Tibial artery (tissue), 4 donors: Measurements from ENCODE around the gene ITGAX.
"Not testable (repeated sequence)": the region's sequence is repeated elsewhere in the genome, so short reads cannot be mapped to it uniquely, and the experiment has no call there.

ENCODE experiments used
- DNase-seq, 2 donors: peaks; one replicate each; pipeline ENCODE4 v3.0.0-alpha.2; 2019
- H3K27ac ChIP-seq, 2 donors: fragments of 200-600 bp; sonication (generic) in 1 of 2; 1 replicate in 1 of 2; 2 replicates in 1 of 2; pipeline ENCODE4 v1.5.1; 2018 to 2019; ENCODE audit warnings: mild to moderate bottlenecking in 1 of 2
- H3K27me3 ChIP-seq, 2 donors: fragments of 200-600 bp; sonication (generic) in 1 of 2; one replicate each; pipeline versions ENCODE4 v1.5.1 to v1.6.0; 2016 to 2019
- H3K36me3 ChIP-seq, 3 donors: fragments of 200-600 bp; sonication (generic) in 2 of 3; one replicate each; pipeline ENCODE4 v1.5.1; 2016 to 2019; ENCODE audit warnings: mild to moderate bottlenecking in 2 of 3
- H3K4me1 ChIP-seq, 4 donors: fragments of 200-600 bp; sonication (generic) in 2 of 4; 1 replicate in 3 of 4; 2 replicates in 1 of 4; pipeline ENCODE4 v1.5.1; 2016 to 2019
- H3K4me3 ChIP-seq, 2 donors: fragments of 200-600 bp; sonication (generic) in 1 of 2; 1 replicate in 1 of 2; 2 replicates in 1 of 2; pipeline ENCODE4 v1.5.1; 2018 to 2019; ENCODE audit warnings: mild to moderate bottlenecking in 2 of 2
- H3K9me3 ChIP-seq, 3 donors: fragments of 200-600 bp; sonication (generic) in 1 of 3; one replicate each; pipeline ENCODE4 v1.5.1; 2016 to 2019
- intact Hi-C: fragments of 100-400 bp; cut with DNase I; formaldehyde crosslinking; loops from one replicate; pipeline ENCODE4 v1.15.0; 2023; ENCODE audit warnings: low total_unique reads
- TF ChIP-seq, protein P1 (sequence below), 2 experiments: fragments of 200-600 bp in 1 of 2; fragments of 450-650 bp in 1 of 2; IDR thresholded peaks; one replicate each; pipeline ENCODE4 v1.5.1; 2017 to 2019; ENCODE audit warnings: antibody characterized with exemption in 2 of 2, mild to moderate bottlenecking in 1 of 2, moderate library complexity in 1 of 2

The ITGAX gene

DNA sequence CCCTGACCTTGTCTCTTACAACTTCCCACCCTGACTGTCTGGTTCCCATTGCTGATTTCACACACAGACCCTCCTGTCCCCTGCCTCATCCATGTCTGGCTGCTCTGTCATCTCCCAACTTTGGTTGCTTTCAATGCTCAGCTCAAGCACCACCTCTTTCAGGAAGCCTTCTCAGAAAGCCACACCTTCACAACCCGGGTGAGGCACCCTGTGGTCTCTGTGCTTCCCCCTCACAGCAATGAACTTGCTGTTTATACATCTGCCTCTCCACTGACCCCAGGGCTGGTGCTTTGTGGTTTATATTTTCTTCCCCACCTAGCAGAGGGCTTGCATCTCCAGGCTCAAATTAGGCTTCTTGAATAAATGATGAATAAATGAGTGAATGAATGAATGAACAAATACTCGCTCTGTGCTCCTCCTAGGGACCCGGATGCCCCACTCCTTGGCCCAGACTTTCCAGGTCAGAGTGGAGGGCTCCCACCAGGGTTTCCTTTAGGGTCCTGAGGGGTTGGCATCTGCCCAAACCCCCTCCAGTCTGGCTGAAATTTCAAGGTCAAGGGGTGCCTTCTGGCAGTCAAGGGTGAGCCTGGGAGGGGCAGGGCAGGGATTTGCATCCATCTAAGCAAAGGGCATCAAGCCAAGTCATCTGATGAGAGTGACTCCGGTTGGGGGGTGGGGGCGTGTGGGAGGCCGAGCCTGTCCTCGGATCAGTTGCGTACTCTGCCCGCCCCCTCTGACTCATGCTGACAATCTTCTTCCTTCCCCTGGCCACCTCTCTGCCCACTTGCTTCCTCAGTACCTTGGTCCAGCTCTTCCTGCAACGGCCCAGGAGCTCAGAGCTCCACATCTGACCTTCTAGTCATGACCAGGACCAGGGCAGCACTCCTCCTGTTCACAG is at the start of gene ITGAX:
Gene ITGAX, plus strand, starts transcription at position 783 of the 898 bp plus-strand sequence. Its CDS starts 79 bp downstream, at position 862.
- no peaks in the 10 kb centered on the region for H3K4me1 ChIP-seq
- intact Hi-C loops: no loop called here
- TF ChIP-seq, protein P1, sequence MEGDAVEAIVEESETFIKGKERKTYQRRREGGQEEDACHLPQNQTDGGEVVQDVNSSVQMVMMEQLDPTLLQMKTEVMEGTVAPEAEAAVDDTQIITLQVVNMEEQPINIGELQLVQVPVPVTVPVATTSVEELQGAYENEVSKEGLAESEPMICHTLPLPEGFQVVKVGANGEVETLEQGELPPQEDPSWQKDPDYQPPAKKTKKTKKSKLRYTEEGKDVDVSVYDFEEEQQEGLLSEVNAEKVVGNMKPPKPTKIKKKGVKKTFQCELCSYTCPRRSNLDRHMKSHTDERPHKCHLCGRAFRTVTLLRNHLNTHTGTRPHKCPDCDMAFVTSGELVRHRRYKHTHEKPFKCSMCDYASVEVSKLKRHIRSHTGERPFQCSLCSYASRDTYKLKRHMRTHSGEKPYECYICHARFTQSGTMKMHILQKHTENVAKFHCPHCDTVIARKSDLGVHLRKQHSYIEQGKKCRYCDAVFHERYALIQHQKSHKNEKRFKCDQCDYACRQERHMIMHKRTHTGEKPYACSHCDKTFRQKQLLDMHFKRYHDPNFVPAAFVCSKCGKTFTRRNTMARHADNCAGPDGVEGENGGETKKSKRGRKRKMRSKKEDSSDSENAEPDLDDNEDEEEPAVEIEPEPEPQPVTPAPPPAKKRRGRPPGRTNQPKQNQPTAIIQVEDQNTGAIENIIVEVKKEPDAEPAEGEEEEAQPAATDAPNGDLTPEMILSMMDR (IDR thresholded peaks at IDR 0.05): no peak
- no peak within 1 kb of the TSS for H3K4me3 ChIP-seq
- H3K27ac ChIP-seq: no peak within 1 kb of the TSS
- DNase-seq: peak in 1 of 2 donors; percentile 56
- no peaks in the 10 kb centered on the region for H3K9me3 ChIP-seq
- peaks cover 0 to 10% of the 10 kb centered on the region in 2 donors for H3K27me3 ChIP-seq
- H3K36me3 ChIP-seq: no peaks in the 10 kb centered on the region

DNA sequence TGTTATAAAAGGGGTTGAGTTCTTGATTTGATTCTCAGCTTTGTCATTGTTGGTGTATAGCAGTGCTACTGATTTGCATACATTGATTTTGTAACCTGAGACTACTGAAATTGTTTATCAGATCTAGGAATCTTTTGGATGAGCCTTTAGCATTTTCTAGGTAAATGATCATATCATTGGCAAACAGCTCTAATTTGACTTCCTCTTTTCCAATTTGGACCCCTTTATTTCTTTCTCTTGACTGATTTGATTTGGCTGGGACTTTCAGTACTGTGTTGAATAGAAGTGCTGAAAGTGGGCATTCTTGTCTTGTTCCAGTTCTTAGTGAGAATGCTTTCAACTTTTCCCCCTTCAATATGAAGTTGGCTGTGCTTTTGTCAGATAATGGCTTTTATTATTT is 49.8 kb upstream of the ITGAX start:
- DNase-seq: no peak

DNA sequence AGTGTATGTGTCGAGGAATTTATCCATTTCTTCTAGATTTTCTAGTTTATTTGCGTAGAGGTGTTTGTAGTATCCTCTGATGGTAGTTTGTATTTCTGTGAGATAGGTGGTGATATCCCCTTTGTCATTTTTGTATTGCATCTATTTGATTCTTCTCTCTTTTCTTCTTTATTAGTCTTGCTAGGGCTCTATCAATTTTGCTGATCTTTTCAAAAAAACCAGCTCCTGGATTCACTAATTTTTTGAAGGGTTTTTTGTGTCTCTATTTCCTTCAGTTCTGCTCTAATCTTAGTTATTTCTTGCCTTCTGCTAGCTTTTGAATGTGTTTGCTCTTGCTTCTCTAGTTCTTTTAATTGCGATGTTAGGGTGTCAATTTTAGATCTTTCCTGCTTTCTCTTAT is 46.6 kb upstream of the ITGAX start:
- H3K27me3 ChIP-seq, DNase-seq, H3K9me3 ChIP-seq, H3K36me3 ChIP-seq, H3K4me3 ChIP-seq, H3K4me1 ChIP-seq, H3K27ac ChIP-seq: not testable (repeated sequence)
- intact Hi-C loops: loop anchor here (5.0 to 10.0 kb wide), 2 partner anchors 324 to 349 kb away; partner anchors contain the start of gene HSD3B7

More for the DNA sequence above, 49.8 kb upstream of the ITGAX start:
- Histone ChIP-seq H3K9me3 (no peaks in the 10 kb centered on the region), H3K27me3 (no peaks in the 10 kb centered on the region), H3K4me1 (peaks cover 0 to 10% (median 0%) of the 10 kb centered on the region in 4 donors), H3K27ac (no peak overlapping the region), H3K36me3 (no peaks in the 10 kb centered on the region), H3K4me3 (no peak overlapping the region)
- TF ChIP-seq, protein P1 (IDR thresholded peaks at IDR 0.05): no peak
- intact Hi-C loops: loop anchor here (5.0 to 10.0 kb wide), 2 partner anchors 320 to 352 kb away; partner anchors contain the start of gene HSD3B7

DNA sequence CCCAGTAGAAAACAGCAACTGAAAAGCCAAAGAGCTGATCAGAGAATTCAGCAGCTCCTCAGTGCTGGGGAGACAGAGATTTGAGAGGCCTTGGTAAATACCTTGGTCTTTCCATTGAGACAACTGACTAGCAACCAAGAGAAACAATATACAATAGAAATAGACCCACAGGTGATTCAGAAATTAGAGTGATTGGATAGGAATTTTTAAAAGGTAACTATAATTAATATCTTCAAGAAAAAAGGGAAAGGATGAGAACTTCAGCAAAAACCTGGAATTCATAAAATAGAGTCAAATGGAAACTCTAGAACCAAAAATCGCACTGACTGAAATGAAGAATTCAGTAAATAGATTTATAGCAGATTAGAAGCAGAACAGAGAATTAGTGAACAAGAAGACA is 32.5 kb upstream of the ITGAX start:
- no peaks in the 10 kb centered on the region for H3K27me3 ChIP-seq
- no peak overlapping the region for H3K4me3 ChIP-seq
- H3K27ac ChIP-seq: no peak overlapping the region
- no peaks in the 10 kb centered on the region for H3K4me1 ChIP-seq
- TF ChIP-seq, protein P1 (IDR thresholded peaks at IDR 0.05): no peak
- no peaks in the 10 kb centered on the region for H3K36me3 ChIP-seq
- intact Hi-C loops: no loop called here
- H3K9me3 ChIP-seq: peaks cover 0 to 23% (median 14%) of the 10 kb centered on the region in 3 donors
- DNase-seq: no peak

DNA sequence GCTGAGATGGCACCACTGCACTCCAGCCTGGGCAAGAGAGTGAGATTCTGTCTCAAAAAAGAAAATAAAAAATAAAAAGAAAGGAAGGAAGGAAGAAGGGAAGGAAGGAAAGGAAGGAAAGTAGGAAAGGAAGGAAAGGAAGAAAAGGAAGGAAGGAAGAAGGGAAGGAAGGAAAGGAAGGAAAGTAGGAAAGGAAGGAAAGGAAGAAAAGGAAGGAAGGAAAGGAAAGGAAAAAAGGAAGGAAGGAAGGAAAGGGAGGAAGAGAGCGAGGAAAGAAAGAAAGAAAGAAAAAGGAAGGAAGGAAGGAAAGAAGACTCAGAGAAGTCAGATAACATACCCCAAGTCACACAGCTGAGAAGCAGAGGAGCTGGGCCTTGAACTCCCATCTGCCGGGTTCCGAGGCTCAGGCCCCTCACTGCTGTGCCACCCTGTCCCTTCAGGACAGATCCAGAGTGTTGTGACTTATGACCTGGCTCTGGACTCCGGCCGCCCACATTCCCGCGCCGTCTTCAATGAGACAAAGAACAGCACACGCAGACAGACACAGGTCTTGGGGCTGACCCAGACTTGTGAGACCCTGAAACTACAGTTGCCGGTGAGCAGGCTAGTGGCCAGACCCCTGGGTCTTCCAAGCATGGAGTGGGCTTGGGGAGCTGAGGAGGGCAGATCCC is 30.9 kb upstream of the ITGAX start:
- Histone ChIP-seq H3K4me3 (no peak overlapping the region), H3K36me3 (no peaks in the 10 kb centered on the region), H3K4me1 (no peaks in the 10 kb centered on the region), H3K27ac (no peak overlapping the region), H3K27me3 (peaks cover 0 to 5% of the 10 kb centered on the region in 2 donors), H3K9me3 (peaks cover 0 to 22% (median 14%) of the 10 kb centered on the region in 3 donors)
- no peak for DNase-seq
- TF ChIP-seq, protein P1 (IDR thresholded peaks at IDR 0.05): no peak
- intact Hi-C loops: no loop called here

DNA sequence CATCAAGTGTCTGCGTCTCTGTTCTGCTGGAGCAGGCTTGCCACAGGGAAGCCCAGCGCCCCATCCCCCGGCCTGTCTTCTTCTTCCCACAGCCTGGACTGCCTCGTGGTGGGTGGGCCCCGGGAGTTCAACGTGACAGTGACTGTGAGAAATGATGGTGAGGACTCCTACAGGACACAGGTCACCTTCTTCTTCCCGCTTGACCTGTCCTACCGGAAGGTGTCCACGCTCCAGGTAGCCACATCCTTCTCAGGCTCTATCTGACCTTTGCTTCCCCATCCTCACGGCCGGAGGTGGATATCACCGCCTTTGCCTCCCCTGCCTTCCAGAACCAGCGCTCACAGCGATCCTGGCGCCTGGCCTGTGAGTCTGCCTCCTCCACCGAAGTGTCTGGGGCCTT is 29.8 kb upstream of the ITGAX start:
- intact Hi-C loops: no loop called here
- Histone ChIP-seq H3K27ac (no peak overlapping the region), H3K27me3 (peaks cover 0 to 16% of the 10 kb centered on the region in 2 donors), H3K9me3 (peaks cover 0 to 22% (median 14%) of the 10 kb centered on the region in 3 donors), H3K4me3 (no peak overlapping the region), H3K4me1 (no peaks in the 10 kb centered on the region), H3K36me3 (no peaks in the 10 kb centered on the region)
- TF ChIP-seq, protein P1 (IDR thresholded peaks at IDR 0.05): no peak
- DNase-seq: no peak
